ENCODE data around the gene F12. TPM values are rescaled to one million over a fixed set of nuclear protein-coding genes. Genes with fewer than 3 reads are reported as not detected.

Gene F12
- total and polyA plus RNA-seq, 10 donors: 0.60 to 2.3 (median 1.1) TPM

DNA sequence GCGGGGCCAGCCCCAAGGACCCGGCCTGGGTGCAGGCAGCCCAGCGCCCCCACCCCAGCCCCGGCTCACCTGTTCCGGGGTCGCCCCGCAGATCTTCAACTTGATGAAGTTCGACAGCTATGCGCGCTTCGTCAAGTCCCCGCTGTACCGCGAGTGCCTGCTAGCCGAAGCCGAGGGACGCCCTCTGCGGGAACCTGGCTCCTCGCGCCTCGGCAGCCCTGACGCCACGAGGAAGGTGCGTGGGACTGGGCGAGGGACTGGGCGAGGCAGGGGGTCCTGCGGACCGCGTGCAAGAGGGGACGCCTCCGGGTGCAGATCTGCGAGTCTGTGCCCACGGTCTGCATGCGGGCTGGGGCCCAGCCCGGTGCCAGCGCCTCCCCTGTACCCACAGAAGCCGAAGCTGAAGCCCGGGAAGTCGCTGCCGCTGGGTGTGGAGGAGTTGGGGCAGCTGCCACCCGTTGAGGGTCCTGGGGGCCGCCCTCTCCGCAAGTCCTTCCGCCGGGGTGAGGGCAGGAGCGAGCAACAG is 42.0 kb downstream of the F12 start:
- Histone ChIP-seq H3K27me3 (replicated peaks in 1 of 7) (no peaks in the 10 kb centered on the region), H3K36me3 (peaks cover 0 to 74% (median 34%) of the 10 kb centered on the region in 6 donors), H3K4me1 (peaks cover 10 to 98% (median 78%) of the 10 kb centered on the region in 6 donors), H3K9me3 (no peaks in the 10 kb centered on the region), H3K4me3 (peak overlapping the region in 6 of 8 donors; percentile 16 to 61 (median 26)), H3K27ac (peak overlapping the region in 5 of 8 donors; percentile 80 to 87 (median 83))
- intact Hi-C loops (cut with DNase I; ENCODE audit: low total_unique reads): loop anchor here (10.0 kb wide), 1 partner anchor 53 kb away; the partner anchor contains the start of gene MXD3
- WGBS, 5 donors: 72 to 88% (median 84%) methylated on average over 28 to 46 of the region's 46 CpGs
- TF ChIP-seq, protein P1, sequence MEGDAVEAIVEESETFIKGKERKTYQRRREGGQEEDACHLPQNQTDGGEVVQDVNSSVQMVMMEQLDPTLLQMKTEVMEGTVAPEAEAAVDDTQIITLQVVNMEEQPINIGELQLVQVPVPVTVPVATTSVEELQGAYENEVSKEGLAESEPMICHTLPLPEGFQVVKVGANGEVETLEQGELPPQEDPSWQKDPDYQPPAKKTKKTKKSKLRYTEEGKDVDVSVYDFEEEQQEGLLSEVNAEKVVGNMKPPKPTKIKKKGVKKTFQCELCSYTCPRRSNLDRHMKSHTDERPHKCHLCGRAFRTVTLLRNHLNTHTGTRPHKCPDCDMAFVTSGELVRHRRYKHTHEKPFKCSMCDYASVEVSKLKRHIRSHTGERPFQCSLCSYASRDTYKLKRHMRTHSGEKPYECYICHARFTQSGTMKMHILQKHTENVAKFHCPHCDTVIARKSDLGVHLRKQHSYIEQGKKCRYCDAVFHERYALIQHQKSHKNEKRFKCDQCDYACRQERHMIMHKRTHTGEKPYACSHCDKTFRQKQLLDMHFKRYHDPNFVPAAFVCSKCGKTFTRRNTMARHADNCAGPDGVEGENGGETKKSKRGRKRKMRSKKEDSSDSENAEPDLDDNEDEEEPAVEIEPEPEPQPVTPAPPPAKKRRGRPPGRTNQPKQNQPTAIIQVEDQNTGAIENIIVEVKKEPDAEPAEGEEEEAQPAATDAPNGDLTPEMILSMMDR (IDR thresholded peaks at IDR 0.05 in 8 of 11, conservative IDR thresholded peaks at IDR 0.05 in 3 of 11): no peak
- TF ChIP-seq POLR2AphosphoS5 (IDR thresholded peaks at IDR 0.05): peak in 1 of 3 donors; percentile 19
- TF ChIP-seq POLR2A (IDR thresholded peaks at IDR 0.05): no peak
- DNase-seq: no peak

DNA sequence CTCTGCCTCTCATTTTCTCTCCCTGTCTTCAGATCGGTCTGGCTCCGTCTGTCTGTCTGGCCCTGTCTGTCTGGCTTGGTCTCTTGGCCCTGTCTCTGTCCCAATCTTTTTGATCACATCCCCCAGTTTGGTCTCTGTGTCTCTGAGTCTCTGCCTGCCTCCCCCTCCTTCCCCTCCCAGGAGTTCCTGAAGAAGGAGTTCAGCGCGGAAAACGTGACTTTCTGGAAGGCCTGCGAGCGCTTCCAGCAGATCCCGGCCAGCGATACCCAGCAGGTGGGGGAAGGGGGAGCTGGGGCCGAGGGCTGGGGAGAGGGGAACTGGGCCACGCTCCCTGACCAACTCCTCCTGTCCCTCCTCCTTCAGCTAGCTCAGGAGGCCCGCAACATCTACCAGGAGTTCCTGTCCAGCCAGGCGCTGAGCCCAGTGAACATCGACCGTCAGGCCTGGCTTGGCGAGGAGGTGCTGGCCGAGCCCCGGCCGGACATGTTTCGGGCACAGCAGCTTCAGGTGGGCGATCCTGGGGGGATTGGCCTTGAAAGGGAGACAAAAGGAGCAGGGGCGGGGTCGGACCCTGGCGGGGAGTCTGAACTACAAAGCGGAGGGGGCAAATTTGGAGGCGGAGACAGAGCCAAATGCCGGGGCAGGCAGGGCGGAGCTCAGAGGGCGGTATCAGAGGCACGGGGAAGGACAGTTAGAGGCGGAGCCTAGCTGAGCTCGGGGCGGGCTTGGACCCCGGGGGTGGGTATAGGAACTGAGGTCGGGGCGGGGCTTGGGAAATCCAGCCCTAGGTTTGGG is 42.6 kb downstream of the F12 start:
- intact Hi-C loops (cut with DNase I; ENCODE audit: low total_unique reads): loop anchor here (10.0 kb wide), 1 partner anchor 52 kb away; the partner anchor contains the start of gene MXD3
- peak overlapping the region in 6 of 8 donors; percentile 16 to 61 (median 26) for H3K4me3 ChIP-seq
- peak in 1 of 3 donors; percentile 59 for TF ChIP-seq POLR2AphosphoS5 (IDR thresholded peaks at IDR 0.05)
- TF ChIP-seq, protein P1 (IDR thresholded peaks at IDR 0.05 in 8 of 11, conservative IDR thresholded peaks at IDR 0.05 in 3 of 11): no peak
- 56 to 78% (median 71%) methylated on average over 30 to 36 of the region's 36 CpGs for WGBS, 5 donors
- peak; percentile 86 for DNase-seq
- no peaks in the 10 kb centered on the region for H3K9me3 ChIP-seq
- H3K4me1 ChIP-seq: peaks cover 12 to 98% (median 78%) of the 10 kb centered on the region in 6 donors
- H3K27ac ChIP-seq: peak overlapping the region; percentile 39 to 87 (median 82)
- peaks cover 0 to 68% (median 28%) of the 10 kb centered on the region in 6 donors for H3K36me3 ChIP-seq
- H3K27me3 ChIP-seq (replicated peaks in 1 of 7): no peaks in the 10 kb centered on the region

GRCh38 chr5:177365845-177366527 is 43.4 kb downstream of the F12 start:
- Histone ChIP-seq H3K9me3 (no peaks in the 10 kb centered on the region), H3K27me3 (replicated peaks in 1 of 7) (no peaks in the 10 kb centered on the region), H3K4me1 (peaks cover 17 to 98% (median 78%) of the 10 kb centered on the region in 6 donors), H3K27ac (peak overlapping the region in 7 of 8 donors; percentile 76 to 87 (median 82)), H3K36me3 (peaks cover 0 to 61% (median 28%) of the 10 kb centered on the region in 6 donors), H3K4me3 (no peak overlapping the region)
- TF ChIP-seq POLR2AphosphoS5 (IDR thresholded peaks at IDR 0.05): no peak
- TF ChIP-seq, protein P1 (IDR thresholded peaks at IDR 0.05 in 8 of 11, conservative IDR thresholded peaks at IDR 0.05 in 3 of 11): no peak
- TF ChIP-seq POLR2A (IDR thresholded peaks at IDR 0.05): no peak
- intact Hi-C loops (cut with DNase I; ENCODE audit: low total_unique reads): loop anchor here (10.0 kb wide), 1 partner anchor 51 kb away; the partner anchor contains the start of gene MXD3
- 84 to 91% (median 86%) methylated on average over 14 of the region's 14 CpGs for WGBS, 5 donors
- no peak for DNase-seq
